Upper lobe of left lung (tissue), 4 donors: ENCODE data around the gene STN1.

Experiments
- CTCF ChIP-seq, 6 experiments: fragments of 450-650 bp in 4 of 6; fragments of 200-600 bp in 2 of 6; sonication (generic) in 2 of 6; IDR thresholded peaks; one replicate each; pipeline ENCODE4 v1.5.1; 2016 to 2019; ENCODE audit warnings: antibody characterized with exemption in 6 of 6
- EP300 ChIP-seq, 4 donors: sonication (generic); formaldehyde crosslinking; IDR thresholded peaks; one replicate each; pipeline ENCODE4 v1.5.1; 2017; ENCODE audit warnings: antibody characterized with exemption in 4 of 4, control low read depth in 2 of 4
- POLR2A ChIP-seq, 4 donors: fragments of 450-650 bp; IDR thresholded peaks; one replicate each; pipeline ENCODE4 v1.5.1; 2016 to 2017; ENCODE audit warnings: antibody characterized with exemption in 4 of 4, mild to moderate bottlenecking in 2 of 4
- POLR2AphosphoS5 ChIP-seq, 2 donors: sonication (generic); formaldehyde crosslinking; IDR thresholded peaks; one replicate each; pipeline ENCODE4 v1.5.1; 2017; ENCODE audit warnings: antibody characterized with exemption in 2 of 2

GRCh38 chr10:103918053-103918846, at the start of gene STN1:
- peak in 3 of 4 donors; percentile 93 to 97 (median 94) for TF ChIP-seq POLR2A (IDR thresholded peaks at IDR 0.05)
- peak; percentile 83 to 94 for TF ChIP-seq POLR2AphosphoS5 (IDR thresholded peaks at IDR 0.05)
- TF ChIP-seq CTCF (IDR thresholded peaks at IDR 0.05), result peak in 3 of 6 experiments; percentile 24 to 57 (median 25)
- peak in 1 of 4 donors; percentile 55 for TF ChIP-seq EP300 (IDR thresholded peaks at IDR 0.05)
